B cell (primary cell): ENCODE data around the gene HSD17B12.

Source experiments
- CTCF ChIP-seq: fragments of 200-600 bp; IDR thresholded peaks from one replicate; pipeline ENCODE4 v1.8.0; 2022; ENCODE audit warnings: antibody characterized with exemption, mild to moderate bottlenecking
- EZH2 ChIP-seq: IDR thresholded peaks from 2 replicates; pipeline ENCODE4 v1.6.1; 2012; ENCODE audit warnings: borderline replicate concordance, low read depth, mild to moderate bottlenecking, moderate library complexity, low read length; ENCODE audit not compliant: insufficient read depth, poor library complexity, severe bottlenecking

GRCh38 chr11:43690929-43691725 lies 10.6 kb downstream of the HSD17B12 start:
- TF ChIP-seq CTCF (no peak), EZH2 (no peak)
